ENCODE data around the gene TBC1D30. TPM values are rescaled to one million over a fixed set of nuclear protein-coding genes. Genes with fewer than 3 reads are reported as not detected.

TBC1D30 gene
- total RNA-seq, 4 donors from 2014 or later, result 2.6 to 20.9 (median 9.3) TPM

DNA sequence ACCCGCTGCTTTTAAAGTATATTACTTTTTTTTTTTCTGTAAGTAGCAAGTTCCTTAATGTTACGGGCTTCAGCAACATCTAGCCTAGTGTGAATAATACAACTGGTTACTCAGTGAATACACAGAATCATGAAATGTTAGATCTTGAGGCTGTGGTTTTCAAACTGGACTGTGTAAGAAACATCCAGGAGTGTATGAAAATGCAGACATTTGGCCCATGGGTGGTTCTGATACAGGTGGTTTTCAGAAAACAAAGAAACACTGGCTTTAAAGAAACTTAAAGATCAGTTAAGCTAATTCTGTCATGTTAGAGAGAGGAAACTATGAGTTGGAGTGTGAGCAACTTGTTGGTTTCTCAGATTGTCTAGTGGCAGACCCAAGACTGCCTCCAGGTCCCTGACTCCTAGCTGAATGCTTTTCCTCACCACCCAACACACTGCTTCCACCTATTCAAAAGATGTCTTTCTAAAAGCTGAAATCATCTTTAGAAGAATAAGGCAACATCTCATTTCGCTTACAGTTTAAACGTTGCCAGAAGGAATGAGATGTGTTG is 36.1 kb downstream of the TBC1D30 start:
- ATAC-seq (ENCODE audit: low FRiP score) (no peak), DNase-seq (ENCODE audit: low spot score) (no peak)
- no peak for TF ChIP-seq CTCF (IDR thresholded peaks at IDR 0.05)

- no peak for DNase-seq (ENCODE audit: low spot score)
- TF ChIP-seq CTCF (IDR thresholded peaks at IDR 0.05), result no peak
- ATAC-seq (ENCODE audit: low FRiP score), result no peak
Measured at GRCh38 chr12:64864319-64864718, 39.9 kb downstream of the TBC1D30 start.

DNA sequence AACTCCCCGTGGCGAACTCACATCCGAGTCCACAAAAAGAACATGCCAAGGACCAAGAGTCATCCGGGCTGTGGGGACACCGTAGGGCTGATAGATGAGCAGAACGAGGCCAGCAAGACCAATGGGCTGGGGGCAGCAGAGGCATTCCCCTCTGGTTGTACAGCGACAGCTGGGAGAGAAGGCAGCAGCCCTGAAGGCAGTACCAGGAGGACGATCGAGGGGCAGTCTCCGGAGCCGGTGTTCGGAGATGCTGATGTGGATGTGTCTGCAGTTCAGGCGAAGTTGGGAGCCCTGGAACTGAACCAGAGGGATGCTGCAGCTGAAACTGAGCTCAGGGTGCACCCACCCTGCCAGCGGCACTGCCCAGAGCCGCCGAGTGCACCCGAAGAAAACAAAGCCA is 50.7 kb downstream of the TBC1D30 start:
- TF ChIP-seq CTCF (IDR thresholded peaks at IDR 0.05), result no peak
- no peak for DNase-seq (ENCODE audit: low spot score)
- no peak for ATAC-seq (ENCODE audit: low FRiP score)

DNA sequence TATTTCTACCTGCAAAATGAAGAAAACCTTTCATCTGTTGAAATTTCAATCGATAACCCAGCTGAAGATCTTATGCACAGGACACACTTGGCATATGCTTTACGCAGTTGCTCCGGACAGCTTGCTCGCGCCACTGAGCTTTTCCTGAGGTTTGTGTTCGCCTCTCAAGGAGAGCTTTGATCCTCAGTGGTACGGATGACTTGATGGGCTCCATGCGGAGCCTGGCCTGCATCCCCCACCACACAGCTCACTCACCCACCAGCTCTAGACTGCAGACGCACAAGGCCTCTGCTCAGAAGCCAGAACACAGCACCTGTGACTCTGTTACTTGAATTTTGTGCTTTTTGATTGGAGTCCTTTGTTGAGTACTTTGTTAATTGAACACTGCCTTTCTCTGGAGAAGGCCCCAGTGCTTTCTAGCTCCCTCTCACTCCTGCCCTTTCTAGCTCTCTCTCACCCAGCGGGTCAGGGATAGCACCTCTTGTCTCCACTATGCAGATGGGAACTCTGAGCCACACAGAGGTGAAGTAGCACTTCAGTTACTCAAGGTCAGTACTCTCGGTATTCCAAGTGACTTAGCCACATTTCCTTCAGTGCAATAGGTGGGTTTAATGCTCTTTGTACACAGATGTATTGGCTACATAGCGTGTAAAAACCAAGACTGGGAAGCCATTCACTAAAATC is 52.1 kb downstream of the TBC1D30 start:
- no peak for TF ChIP-seq CTCF (IDR thresholded peaks at IDR 0.05)
- ATAC-seq (ENCODE audit: low FRiP score) (no peak), DNase-seq (ENCODE audit: low spot score) (no peak)

DNA sequence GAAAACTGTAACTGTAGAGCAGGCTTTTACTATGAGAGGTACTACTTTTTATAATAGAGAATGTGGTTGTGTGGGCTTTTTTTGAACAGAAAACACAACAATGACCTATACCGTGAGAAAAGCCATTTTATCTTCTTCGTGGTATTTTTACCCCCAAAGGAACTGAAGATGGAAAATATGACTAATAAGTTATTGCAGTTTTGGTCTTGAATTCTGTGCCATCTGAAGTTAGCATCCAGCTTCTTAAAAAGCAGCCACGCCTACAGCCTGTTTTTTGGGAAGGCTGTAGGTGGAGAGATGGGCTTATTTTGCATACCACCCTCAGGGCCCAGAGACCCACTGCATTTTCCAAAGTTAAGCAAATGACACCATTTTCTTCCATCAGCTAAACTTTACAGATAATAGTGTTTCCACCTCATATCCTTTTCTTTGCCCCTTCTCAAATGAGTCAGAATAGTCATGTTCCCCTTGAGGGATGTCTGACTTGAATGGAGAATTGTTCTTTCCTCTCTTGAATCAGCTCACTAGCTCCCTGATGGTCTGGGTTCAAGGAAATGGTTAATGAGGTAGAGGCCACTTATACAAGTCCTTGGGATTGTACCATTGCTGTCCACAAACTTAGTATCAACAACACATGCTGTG is 53.0 kb downstream of the TBC1D30 start:
- ATAC-seq (ENCODE audit: low FRiP score), result no peak
- TF ChIP-seq CTCF (IDR thresholded peaks at IDR 0.05), result no peak
- no peak for DNase-seq (ENCODE audit: low spot score)

DNA sequence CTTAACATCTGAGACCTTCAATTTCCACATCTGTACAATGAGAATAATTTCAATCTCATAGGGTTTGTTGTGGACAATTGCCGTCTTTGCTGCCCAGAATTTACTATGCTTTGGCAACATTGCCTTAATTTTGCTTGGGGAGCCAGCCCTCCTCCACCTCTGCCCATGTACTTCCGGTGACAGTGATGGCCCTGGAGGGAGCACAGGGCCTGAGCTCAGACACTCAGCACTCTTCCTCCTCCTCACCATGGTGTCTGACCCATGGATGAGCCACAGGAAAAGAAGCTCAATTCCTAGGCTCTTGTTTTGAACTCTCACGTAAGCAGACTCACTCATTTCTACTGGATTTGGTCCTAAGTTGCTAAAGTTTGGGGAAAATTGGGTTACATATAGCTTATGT is 58.2 kb downstream of the TBC1D30 start:
- no peak for ATAC-seq (ENCODE audit: low FRiP score)
- TF ChIP-seq CTCF (IDR thresholded peaks at IDR 0.05), result no peak
- no peak for DNase-seq (ENCODE audit: low spot score)

Data from omental fat pad (tissue), 4 donors.